ENCODE measurements around the gene DHRS9. TPM values are rescaled to one million over a fixed set of nuclear protein-coding genes. Genes with fewer than 3 reads are reported as not detected.

DHRS9 gene
- total RNA-seq, 6 donors from 2014 or later: 2.1 to 24.2 (median 4.6) TPM

GRCh38 chr2:169031202-169031601 lies 38.2 kb upstream of the DHRS9 start, which contains the start of gene ABCB11:
ABCB11 (minus strand) TSS chr2:169031324; CDS start chr2:169018125, 13,199 bp downstream.
- no peaks in the 10 kb centered on the region for H3K36me3 ChIP-seq
- 68 to 74% methylated on average over 3 of the region's 3 CpGs for WGBS, 2 donors
- no peaks in the 10 kb centered on the region for H3K9me3 ChIP-seq
- H3K4me3 ChIP-seq: no peak within 1 kb of the TSS
- H3K27me3 ChIP-seq: no peaks in the 10 kb centered on the region
- TF ChIP-seq, protein P1, sequence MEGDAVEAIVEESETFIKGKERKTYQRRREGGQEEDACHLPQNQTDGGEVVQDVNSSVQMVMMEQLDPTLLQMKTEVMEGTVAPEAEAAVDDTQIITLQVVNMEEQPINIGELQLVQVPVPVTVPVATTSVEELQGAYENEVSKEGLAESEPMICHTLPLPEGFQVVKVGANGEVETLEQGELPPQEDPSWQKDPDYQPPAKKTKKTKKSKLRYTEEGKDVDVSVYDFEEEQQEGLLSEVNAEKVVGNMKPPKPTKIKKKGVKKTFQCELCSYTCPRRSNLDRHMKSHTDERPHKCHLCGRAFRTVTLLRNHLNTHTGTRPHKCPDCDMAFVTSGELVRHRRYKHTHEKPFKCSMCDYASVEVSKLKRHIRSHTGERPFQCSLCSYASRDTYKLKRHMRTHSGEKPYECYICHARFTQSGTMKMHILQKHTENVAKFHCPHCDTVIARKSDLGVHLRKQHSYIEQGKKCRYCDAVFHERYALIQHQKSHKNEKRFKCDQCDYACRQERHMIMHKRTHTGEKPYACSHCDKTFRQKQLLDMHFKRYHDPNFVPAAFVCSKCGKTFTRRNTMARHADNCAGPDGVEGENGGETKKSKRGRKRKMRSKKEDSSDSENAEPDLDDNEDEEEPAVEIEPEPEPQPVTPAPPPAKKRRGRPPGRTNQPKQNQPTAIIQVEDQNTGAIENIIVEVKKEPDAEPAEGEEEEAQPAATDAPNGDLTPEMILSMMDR (IDR thresholded peaks at IDR 0.05): no peak
- TF ChIP-seq POLR2A (IDR thresholded peaks at IDR 0.05) (no peak), EP300 (IDR thresholded peaks at IDR 0.05) (no peak), POLR2AphosphoS5 (IDR thresholded peaks at IDR 0.05) (no peak)
- H3K4me1 ChIP-seq: no peaks in the 10 kb centered on the region
- H3K27ac ChIP-seq: no peak within 1 kb of the TSS
- no peak for ATAC-seq (ENCODE audit: low FRiP score in 2 of 2)
- no peak for DNase-seq

GRCh38 chr2:169034256-169034655 lies 35.1 kb upstream of the DHRS9 start:
- ATAC-seq (ENCODE audit: low FRiP score in 2 of 2): no peak
- no peak for TF ChIP-seq POLR2A (IDR thresholded peaks at IDR 0.05)
- DNase-seq: no peak
- 31 to 33% methylated on average over 1 of the region's 1 CpG for WGBS, 2 donors
- Histone ChIP-seq H3K9me3 (no peaks in the 10 kb centered on the region), H3K36me3 (no peaks in the 10 kb centered on the region), H3K27ac (no peak overlapping the region), H3K4me3 (no peak overlapping the region), H3K27me3 (no peaks in the 10 kb centered on the region), H3K4me1 (peaks cover 0 to 5% (median 1%) of the 10 kb centered on the region in 4 donors)

- ATAC-seq (ENCODE audit: low FRiP score in 2 of 2): no peak
- no peak overlapping the region for H3K27ac ChIP-seq
- no peak overlapping the region for H3K4me3 ChIP-seq
- H3K27me3 ChIP-seq: no peaks in the 10 kb centered on the region
- H3K9me3 ChIP-seq: no peaks in the 10 kb centered on the region
- TF ChIP-seq POLR2A (IDR thresholded peaks at IDR 0.05): no peak
- TF ChIP-seq POLR2AphosphoS5 (IDR thresholded peaks at IDR 0.05): no peak
- TF ChIP-seq, protein P1 (IDR thresholded peaks at IDR 0.05): no peak
- no peak for TF ChIP-seq EP300 (IDR thresholded peaks at IDR 0.05)
- H3K36me3 ChIP-seq: no peaks in the 10 kb centered on the region
- peaks cover 0 to 5% (median 1%) of the 10 kb centered on the region in 4 donors for H3K4me1 ChIP-seq
- DNase-seq: no peak
Measured at GRCh38 chr2:169034984-169035544, 34.3 kb upstream of the DHRS9 start.

- Histone ChIP-seq H3K27me3 (no peaks in the 10 kb centered on the region), H3K27ac (no peak overlapping the region), H3K4me3 (no peak overlapping the region), H3K9me3 (no peaks in the 10 kb centered on the region), H3K4me1 (peaks cover 0 to 5% (median 1%) of the 10 kb centered on the region in 4 donors), H3K36me3 (no peaks in the 10 kb centered on the region)
- ATAC-seq (ENCODE audit: low FRiP score in 2 of 2) (no peak), DNase-seq (no peak)
- 95 to 96% methylated on average over 1 of the region's 1 CpG for WGBS, 2 donors
- TF ChIP-seq EP300 (IDR thresholded peaks at IDR 0.05): no peak
Measured at GRCh38 chr2:169035887-169036286, 33.5 kb upstream of the DHRS9 start.

GRCh38 chr2:169036736-169037440 lies 32.5 kb upstream of the DHRS9 start:
- DNase-seq (no peak), ATAC-seq (ENCODE audit: low FRiP score in 2 of 2) (peak in 1 of 2 donors; percentile 73)
- Histone ChIP-seq H3K4me1 (peaks cover 0 to 5% (median 1%) of the 10 kb centered on the region in 4 donors), H3K4me3 (no peak overlapping the region), H3K9me3 (no peaks in the 10 kb centered on the region), H3K36me3 (no peaks in the 10 kb centered on the region), H3K27me3 (no peaks in the 10 kb centered on the region), H3K27ac (peak overlapping the region in 2 of 4 donors; percentile 20 to 41)
- TF ChIP-seq EP300 (IDR thresholded peaks at IDR 0.05) (no peak), POLR2A (IDR thresholded peaks at IDR 0.05) (no peak), POLR2AphosphoS5 (IDR thresholded peaks at IDR 0.05) (no peak)
- TF ChIP-seq, protein P1 (IDR thresholded peaks at IDR 0.05): no peak
- 63 to 76% methylated on average over 4 of the region's 4 CpGs for WGBS, 2 donors
